Loucy (cell line): ENCODE results near the gene GIT1.

ENCODE experiments used
- H2AFZ ChIP-seq: fragments of 200-600 bp; sonication (generic); 2 replicates; pipeline ENCODE4 v1.6.0; 2016; ENCODE audit warnings: antibody characterized with exemption, mild to moderate bottlenecking, low read length, moderate library complexity
- H3F3A ChIP-seq: fragments of 200-600 bp; 2 replicates; pipeline ENCODE4 v1.6.0; 2016; ENCODE audit warnings: antibody characterized with exemption, low read depth, mild to moderate bottlenecking
- H3K27me3 ChIP-seq: fragments of 200-600 bp; sonication (generic); 2 replicates; pipeline ENCODE4 v1.6.1; 2014; ENCODE audit warnings: low read length, mild to moderate bottlenecking; ENCODE audit not compliant: insufficient read depth, poor library complexity, severe bottlenecking
- H3K36me3 ChIP-seq: fragments of 200-600 bp; sonication (generic); 2 replicates; pipeline ENCODE4 v1.6.1; 2016; ENCODE audit warnings: low read length; ENCODE audit not compliant: insufficient read depth
- H3K4me1 ChIP-seq: fragments of 200-600 bp; sonication (generic); 2 replicates; pipeline ENCODE4 v1.5.1; 2014; ENCODE audit warnings: low read length, mild to moderate bottlenecking; ENCODE audit not compliant: insufficient read depth, poor library complexity, severe bottlenecking
- H3K4me2 ChIP-seq: fragments of 200-600 bp; sonication (generic); 2 replicates; pipeline ENCODE4 v1.6.0; 2014; ENCODE audit warnings: antibody characterized with exemption, low read length, low read depth, mild to moderate bottlenecking; ENCODE audit not compliant: poor library complexity, severe bottlenecking
- H3K4me3 ChIP-seq: fragments of 200-600 bp; sonication (generic); 2 replicates; pipeline ENCODE4 v1.5.1; 2014; ENCODE audit warnings: low read length, mild to moderate bottlenecking, mixed read lengths; ENCODE audit not compliant: poor library complexity, severe bottlenecking
- H3K79me2 ChIP-seq: fragments of 200-600 bp; sonication (generic); 2 replicates; pipeline ENCODE4 v1.6.1; 2014; ENCODE audit warnings: low read length; ENCODE audit not compliant: insufficient read depth
- H3K9ac ChIP-seq: fragments of 200-600 bp; sonication (generic); 2 replicates; pipeline ENCODE4 v1.6.0; 2014; ENCODE audit warnings: mild to moderate bottlenecking, low read depth, low read length, moderate library complexity; ENCODE audit not compliant: poor library complexity, severe bottlenecking
- H3K9me2 ChIP-seq: fragments of 200-600 bp; sonication (generic); replicated peaks from 2 replicates; pipeline ENCODE4 v1.6.1; 2016; ENCODE audit warnings: low read depth, low read length, mixed read lengths
- H3K9me3 ChIP-seq: fragments of 200-600 bp; sonication (generic); 2 replicates; pipeline ENCODE4 v1.6.1; 2014; ENCODE audit warnings: mild to moderate bottlenecking, antibody characterized with exemption, low read length, low read depth; ENCODE audit not compliant: insufficient read depth
- H4K20me1 ChIP-seq: fragments of 200-600 bp; sonication (generic); 2 replicates; pipeline ENCODE4 v1.6.0; 2014; ENCODE audit warnings: antibody characterized with exemption, low read length, mild to moderate bottlenecking; ENCODE audit not compliant: insufficient read depth, poor library complexity, severe bottlenecking
- EZH2phosphoT487 ChIP-seq: fragments of 200-600 bp; IDR thresholded peaks from 2 replicates; pipeline ENCODE4 v1.6.1; 2018; ENCODE audit warnings: antibody characterized with exemption, mild to moderate bottlenecking, moderate library complexity, borderline replicate concordance
- TF ChIP-seq, protein P1 (sequence below): fragments of 200-600 bp; sonication (generic); conservative IDR thresholded peaks from 2 replicates; pipeline ENCODE4 v1.5.1; 2014; ENCODE audit warnings: mild to moderate bottlenecking, antibody characterized with exemption, low read length

GIT1 gene

DNA sequence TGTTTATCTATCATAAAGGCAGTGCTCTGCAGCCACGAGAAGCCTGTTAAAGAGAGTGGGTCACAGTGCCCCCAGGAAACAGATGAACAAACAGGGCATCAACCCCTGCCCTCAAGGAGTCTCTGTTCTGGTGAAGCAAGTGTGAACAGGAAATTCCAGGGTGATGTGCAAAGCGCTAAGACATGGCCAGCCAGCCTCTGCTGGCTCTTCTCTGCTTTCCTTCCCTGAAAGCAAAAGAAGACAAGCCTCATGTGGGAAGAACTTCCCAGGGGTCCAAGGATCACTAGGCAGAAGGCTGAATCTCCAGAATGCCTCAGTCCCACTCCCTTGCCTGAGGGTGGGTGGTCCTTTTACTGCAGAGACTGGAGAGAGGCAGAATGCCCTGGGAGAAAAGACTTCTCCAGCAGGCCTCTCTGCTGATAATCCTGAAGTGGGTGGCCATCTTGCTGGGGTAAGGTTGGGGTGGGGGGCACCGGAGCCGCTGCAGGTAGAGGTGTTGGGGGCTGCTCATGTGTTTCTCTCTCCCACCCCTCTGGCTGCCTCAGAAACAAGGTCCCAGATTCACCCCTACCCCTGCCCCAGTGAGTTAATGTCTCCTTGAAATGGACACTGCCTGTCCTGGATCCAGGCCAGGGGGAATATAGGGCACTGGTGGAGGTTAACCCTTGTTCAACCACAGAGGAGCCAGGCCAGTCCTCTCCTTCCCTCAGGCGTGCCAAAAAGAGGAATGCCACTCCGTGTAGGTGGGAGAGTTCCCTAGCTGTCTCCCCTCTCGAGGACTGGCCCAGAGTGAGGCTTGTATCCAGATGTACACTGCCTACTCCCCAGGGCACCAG, 5.9 kb upstream of the GIT1 start:
- TF ChIP-seq, protein P1, sequence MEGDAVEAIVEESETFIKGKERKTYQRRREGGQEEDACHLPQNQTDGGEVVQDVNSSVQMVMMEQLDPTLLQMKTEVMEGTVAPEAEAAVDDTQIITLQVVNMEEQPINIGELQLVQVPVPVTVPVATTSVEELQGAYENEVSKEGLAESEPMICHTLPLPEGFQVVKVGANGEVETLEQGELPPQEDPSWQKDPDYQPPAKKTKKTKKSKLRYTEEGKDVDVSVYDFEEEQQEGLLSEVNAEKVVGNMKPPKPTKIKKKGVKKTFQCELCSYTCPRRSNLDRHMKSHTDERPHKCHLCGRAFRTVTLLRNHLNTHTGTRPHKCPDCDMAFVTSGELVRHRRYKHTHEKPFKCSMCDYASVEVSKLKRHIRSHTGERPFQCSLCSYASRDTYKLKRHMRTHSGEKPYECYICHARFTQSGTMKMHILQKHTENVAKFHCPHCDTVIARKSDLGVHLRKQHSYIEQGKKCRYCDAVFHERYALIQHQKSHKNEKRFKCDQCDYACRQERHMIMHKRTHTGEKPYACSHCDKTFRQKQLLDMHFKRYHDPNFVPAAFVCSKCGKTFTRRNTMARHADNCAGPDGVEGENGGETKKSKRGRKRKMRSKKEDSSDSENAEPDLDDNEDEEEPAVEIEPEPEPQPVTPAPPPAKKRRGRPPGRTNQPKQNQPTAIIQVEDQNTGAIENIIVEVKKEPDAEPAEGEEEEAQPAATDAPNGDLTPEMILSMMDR, result no peak
- no peak for TF ChIP-seq EZH2phosphoT487
- Histone ChIP-seq H3K36me3 (no peaks in the 10 kb centered on the region), H3K4me3 (no peak overlapping the region), H3K79me2 (peaks cover 3% of the 10 kb centered on the region; the same call in 1 of the 2 replicates), H4K20me1 (no peaks in the 10 kb centered on the region), H3K27me3 (no peaks in the 10 kb centered on the region), H3K4me1 (peaks cover 26% of the 10 kb centered on the region), H3K9me2 (no peaks in the 10 kb centered on the region), H3F3A (no peaks in the 10 kb centered on the region), H3K9ac (no peak overlapping the region), H3K9me3 (no peaks in the 10 kb centered on the region), H2AFZ (no peak overlapping the region), H3K4me2 (no peak overlapping the region)

DNA sequence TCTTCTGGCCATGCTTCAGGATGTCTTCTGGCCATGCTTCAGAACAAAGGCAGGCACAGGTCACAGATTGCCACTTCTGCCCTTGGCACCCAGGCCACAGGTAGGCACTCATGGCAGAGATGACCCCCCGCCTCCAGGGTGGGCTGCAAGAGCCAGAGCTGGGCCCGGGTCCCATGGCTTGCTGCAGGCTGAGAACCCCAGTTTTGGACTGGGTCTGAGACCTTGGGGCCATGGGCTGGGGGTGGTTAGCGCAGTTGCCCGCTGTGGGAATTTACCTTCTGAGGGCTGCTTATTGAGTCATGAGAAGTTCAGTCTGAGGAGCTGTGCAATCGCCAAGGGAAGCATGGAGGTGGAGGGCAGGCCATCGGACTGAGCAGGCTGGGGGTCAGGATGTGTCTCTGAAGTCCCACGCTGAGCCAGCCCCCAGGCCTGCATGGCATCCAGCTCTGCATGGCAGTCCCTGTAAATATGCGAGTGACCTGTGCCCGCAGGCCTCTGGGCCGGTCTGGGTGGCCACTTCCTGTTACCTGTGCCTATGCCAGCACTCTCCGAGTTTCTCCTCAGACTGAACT, 5.2 kb upstream of the GIT1 start:
- Histone ChIP-seq H3F3A (no peaks in the 10 kb centered on the region), H3K4me1 (peaks cover 30% of the 10 kb centered on the region), H3K36me3 (no peaks in the 10 kb centered on the region), H3K4me2 (peak overlapping the region; percentile 95), H3K9me3 (no peaks in the 10 kb centered on the region), H3K9me2 (no peaks in the 10 kb centered on the region), H3K27me3 (no peaks in the 10 kb centered on the region), H2AFZ (no peak overlapping the region), H3K4me3 (peak overlapping the region; percentile 73), H4K20me1 (no peaks in the 10 kb centered on the region), H3K9ac (no peak overlapping the region), H3K79me2 (peaks cover 9% of the 10 kb centered on the region; the same call in 1 of the 2 replicates)
- TF ChIP-seq EZH2phosphoT487, result no peak
- TF ChIP-seq, protein P1, result no peak; the same call in 1 of the 2 replicates

DNA sequence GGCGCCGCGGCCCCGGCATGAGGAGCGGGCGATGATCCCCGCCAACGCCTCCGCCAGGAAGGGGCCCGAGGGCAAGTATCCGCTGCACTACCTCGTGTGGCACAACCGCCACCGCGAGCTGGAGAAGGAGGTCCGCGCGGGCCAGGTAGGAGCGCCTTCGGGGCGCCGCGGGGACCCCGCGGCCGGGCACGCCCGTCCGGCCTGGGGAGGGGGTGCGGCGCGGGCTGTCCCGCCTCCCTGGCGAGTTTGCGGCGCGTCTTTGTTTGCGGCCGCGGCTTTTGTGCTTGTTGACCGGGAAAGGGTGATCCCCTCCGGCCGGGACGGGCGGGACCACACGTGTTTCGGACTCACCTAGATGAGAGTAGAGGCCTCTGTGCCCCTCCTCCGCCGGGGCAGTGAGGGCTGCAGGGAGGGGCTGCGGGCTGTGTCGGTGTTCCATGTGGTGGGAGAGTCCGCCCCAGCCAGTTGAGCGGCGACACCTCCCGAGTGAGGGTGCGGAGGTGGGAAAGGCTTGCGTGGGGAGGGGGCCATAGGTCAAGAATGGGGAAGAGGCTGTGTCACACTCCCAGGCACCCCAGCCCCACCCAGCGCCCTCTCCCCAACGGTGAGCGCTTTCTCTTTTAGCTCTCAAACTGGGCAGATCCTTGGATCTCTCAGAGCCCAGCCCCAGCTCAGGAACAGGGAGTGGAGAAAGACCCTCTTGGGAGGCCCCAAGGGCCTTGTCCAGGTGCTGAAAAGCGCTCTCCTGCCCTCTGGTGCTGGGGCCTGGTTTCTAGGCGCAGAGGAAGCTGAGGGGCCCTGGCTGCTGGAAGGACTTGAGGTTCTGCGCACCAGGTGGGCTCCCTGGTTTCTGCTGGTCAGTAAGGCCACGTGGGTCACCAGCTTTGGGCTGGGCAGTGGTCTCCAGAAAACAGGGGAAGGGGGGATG, 4.4 kb upstream of the GIT1 start:
- peak overlapping the region; percentile 95 for H3K4me2 ChIP-seq
- no peaks in the 10 kb centered on the region for H4K20me1 ChIP-seq
- H3K9me3 ChIP-seq, result no peaks in the 10 kb centered on the region
- H3K36me3 ChIP-seq, result no peaks in the 10 kb centered on the region
- no peaks in the 10 kb centered on the region for H3K9me2 ChIP-seq
- TF ChIP-seq, protein P1, result peak; percentile 54
- no peak for TF ChIP-seq EZH2phosphoT487
- H2AFZ ChIP-seq, result peak overlapping the region; percentile 41; the same call in 1 of the 2 replicates
- H3K27me3 ChIP-seq, result no peaks in the 10 kb centered on the region
- no peak overlapping the region for H3K9ac ChIP-seq
- peaks cover 30% of the 10 kb centered on the region for H3K4me1 ChIP-seq
- no peaks in the 10 kb centered on the region for H3F3A ChIP-seq
- H3K79me2 ChIP-seq, result peaks cover 10% of the 10 kb centered on the region
- peak overlapping the region; percentile 73 for H3K4me3 ChIP-seq
